Stimulated activated CD8-positive, alpha-beta memory T cell treated with anti-CD3 and anti-CD28 coated beads, Interleukin-4, amount 100 ng/mL, for 48 hours (primary cell): Measurements from ENCODE around the gene CLP1.

Source experiments
- DNase-seq: peaks from one replicate; pipeline ENCODE4 v3.0.0-alpha.2; 2020

The CLP1 gene

GRCh38 chr11:57657194-57658022, at the start of gene CLP1:
CLP1 (plus strand) TSS chr11:57657762; CDS start chr11:57659477, 1,715 bp downstream.
- peak; percentile 99 for DNase-seq

- DNase-seq: no peak
These were observed 47.4 kb upstream of the CLP1 start for GRCh38 chr11:57610170-57610569.

GRCh38 chr11:57614234-57614772, 43.3 kb upstream of the CLP1 start:
- no peak for DNase-seq

- no peak for DNase-seq
These were observed 42.3 kb upstream of the CLP1 start for GRCh38 chr11:57615308-57615707.

- DNase-seq: no peak
These were observed 41.0 kb upstream of the CLP1 start for GRCh38 chr11:57616595-57616994.

GRCh38 chr11:57618438-57618837, 39.1 kb upstream of the CLP1 start:
- no peak for DNase-seq

- no peak for DNase-seq
These were observed 38.2 kb upstream of the CLP1 start for GRCh38 chr11:57619331-57619730.

- no peak for DNase-seq
These were observed 37.1 kb upstream of the CLP1 start for GRCh38 chr11:57620467-57620866.

- no peak for DNase-seq
These were observed 35.3 kb upstream of the CLP1 start for GRCh38 chr11:57622263-57622662.

- DNase-seq: no peak
These were observed 32.7 kb upstream of the CLP1 start for GRCh38 chr11:57624864-57625263.

GRCh38 chr11:57626895-57627294, 30.7 kb upstream of the CLP1 start:
- DNase-seq: no peak

GRCh38 chr11:57630171-57630570, 27.4 kb upstream of the CLP1 start:
- DNase-seq: no peak

GRCh38 chr11:57632116-57632515, 25.4 kb upstream of the CLP1 start:
- no peak for DNase-seq

- no peak for DNase-seq
These were observed 24.0 kb upstream of the CLP1 start for GRCh38 chr11:57633394-57634070.

GRCh38 chr11:57634311-57634710, 23.3 kb upstream of the CLP1 start:
- DNase-seq: no peak

- no peak for DNase-seq
These were observed 22.3 kb upstream of the CLP1 start for GRCh38 chr11:57635246-57635645.

GRCh38 chr11:57637626-57638004, 19.9 kb upstream of the CLP1 start:
- no peak for DNase-seq

GRCh38 chr11:57638005-57638781, 19.4 kb upstream of the CLP1 start:
- DNase-seq: no peak

- no peak for DNase-seq
These were observed 18.7 kb upstream of the CLP1 start for GRCh38 chr11:57638811-57639320.

- no peak for DNase-seq
These were observed 18.1 kb upstream of the CLP1 start for GRCh38 chr11:57639321-57640067.

GRCh38 chr11:57640068-57640800, 17.3 kb upstream of the CLP1 start:
- no peak for DNase-seq
